Prostate gland (tissue), 1 donor: ENCODE data around the gene SPATA31C2.
"Not testable (repeated sequence)": the region's sequence is repeated elsewhere in the genome, so short reads cannot be mapped to it uniquely, and the experiment has no call there.

Source experiments
- POLR2A ChIP-seq: fragments of 450-650 bp; IDR thresholded peaks from one replicate; pipeline ENCODE4 v1.6.1; 2016; ENCODE audit warnings: antibody characterized with exemption, mild to moderate bottlenecking
- POLR2AphosphoS5 ChIP-seq: sonication (generic); formaldehyde crosslinking; IDR thresholded peaks from one replicate; pipeline ENCODE4 v1.6.1; 2017; ENCODE audit warnings: antibody characterized with exemption

- TF ChIP-seq POLR2AphosphoS5, POLR2A: not testable (repeated sequence)
These were observed 24.8 kb downstream of the SPATA31C2 start for GRCh38 chr9:88113156-88114130.
